ENCODE results near the gene FNTB. TPM values are rescaled to one million over a fixed set of nuclear protein-coding genes. Genes with fewer than 3 reads are reported as not detected.

Gene FNTB
- total and polyA plus RNA-seq, 2 of the 8 experiments (the other 6 are each of a cell fraction or from before 2014, with no cell fraction given) = 16.0 to 20.7 TPM

DNA sequence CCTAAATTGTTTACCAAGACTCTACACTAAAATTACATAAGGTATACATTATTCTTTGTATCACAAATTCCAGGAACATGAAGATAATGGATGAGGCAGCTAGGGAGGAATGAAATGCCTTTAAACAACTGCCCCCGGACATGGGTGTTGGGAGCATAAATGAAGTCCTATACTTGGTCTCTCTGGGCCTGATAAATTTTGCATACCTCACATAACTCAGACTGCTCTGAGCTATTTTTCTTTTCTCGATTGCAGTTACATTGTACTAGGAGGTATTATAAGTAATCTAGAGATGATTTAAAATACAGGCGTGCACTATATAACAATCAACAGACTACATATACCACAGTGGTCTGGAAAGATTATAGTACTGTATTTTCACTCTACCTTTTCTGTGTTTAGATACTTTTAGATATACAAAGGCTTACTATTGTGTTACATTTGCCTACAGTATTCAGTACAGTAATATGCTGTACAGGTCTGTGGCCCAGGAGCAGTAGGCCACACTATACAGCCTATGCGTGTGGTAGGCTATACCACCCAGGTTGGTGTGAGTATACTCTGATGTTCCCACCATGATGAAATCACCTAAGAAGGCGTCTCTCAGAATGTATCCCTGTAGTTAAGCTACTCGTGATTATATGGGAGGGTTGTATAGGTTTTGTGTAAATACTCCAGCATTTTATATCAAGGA is 14.3 kb downstream of the FNTB start:
- no peaks in the 10 kb centered on the region for H3K36me3 ChIP-seq (ENCODE audit: control insufficient read depth in 2 of 4, insufficient read depth in 4 of 4, low read length in 3 of 4)
- no peaks in the 10 kb centered on the region for H4K20me1 ChIP-seq (replicated peaks in 1 of 2; ENCODE audit: control insufficient read depth in 1 of 2, insufficient read depth in 2 of 2, low read length in 2 of 2)
- H4K5ac ChIP-seq (ENCODE audit: insufficient read length, low read depth, low read length) = no peak overlapping the region
- DNase-seq (ENCODE audit: low read depth in 1 of 2, low spot score in 2 of 2) (no peak), FAIRE-seq (no peak)
- no peak overlapping the region for H2AFZ ChIP-seq (ENCODE audit: low read length)
- no peak overlapping the region for H3K18ac ChIP-seq (ENCODE audit: extremely low read depth, low read length)
- no peak overlapping the region for H3K27ac ChIP-seq (ENCODE audit: low read depth, low read length)
- H4K91ac ChIP-seq (replicated peaks; ENCODE audit: insufficient read length, low read length) = no peak overlapping the region
- no peaks in the 10 kb centered on the region for H3K27me3 ChIP-seq (replicated peaks in 1 of 4; ENCODE audit: control insufficient read depth in 3 of 4, extremely low read depth in 1 of 4, insufficient read depth in 3 of 4, low read length in 3 of 4)
- no peak overlapping the region for H3K4me2 ChIP-seq (ENCODE audit: insufficient read depth in 1 of 2, low read depth in 2 of 2, low read length in 2 of 2)
- no peak overlapping the region for H2BK120ac ChIP-seq (replicated peaks; ENCODE audit: low read depth, low read length)
- H3K23ac ChIP-seq (ENCODE audit: insufficient read length) = no peak overlapping the region
- WGBS, 2 experiments (ENCODE audit: extremely low coverage in 1 of 2, insufficient coverage in 1 of 2, insufficient read length in 1 of 2, insufficient replicate concordance in 2 of 2, low coverage in 1 of 2, low lambda C conversion rate in 2 of 2, missing lambda C conversion rate in 1 of 2) = 89% methylated on average over 6 of the region's 6 CpGs; no CpG with 5 or more reads in 1 of the 2 experiments
- H3K9me3 ChIP-seq (ENCODE audit: insufficient read depth in 2 of 2, low read depth in 1 of 2, low read length in 1 of 2) = no peaks in the 10 kb centered on the region
- H3K79me2 ChIP-seq (ENCODE audit: control insufficient read depth in 1 of 2, insufficient read depth in 2 of 2, low read length in 2 of 2) = no peaks in the 10 kb centered on the region; a peak in 1 of 4 replicates
- no peaks in the 10 kb centered on the region; the same call in 1 of the 2 replicates for H3K79me1 ChIP-seq (ENCODE audit: low read depth, low read length)
- no peak overlapping the region for H3K4ac ChIP-seq (replicated peaks; ENCODE audit: insufficient read length, low read depth, low read length)
- H3K4me3 ChIP-seq (ENCODE audit: extremely low read depth in 1 of 4, insufficient read depth in 2 of 4, low read depth in 3 of 4, low read length in 4 of 4) = no peak overlapping the region
- no peak overlapping the region for H2BK20ac ChIP-seq (ENCODE audit: low read length)
- no peak overlapping the region for H3K9ac ChIP-seq (replicated peaks in 1 of 4; ENCODE audit: extremely low read depth in 1 of 4, low read depth in 3 of 4, low read length in 3 of 4)
- no peak overlapping the region for H2BK12ac ChIP-seq (ENCODE audit: low read depth, low read length)
- no peak overlapping the region for H2AK5ac ChIP-seq (ENCODE audit: low read depth, low read length)
- H3K14ac ChIP-seq (ENCODE audit: insufficient read length) = no peak overlapping the region
- H4K8ac ChIP-seq (ENCODE audit: extremely low read depth, insufficient read depth, low read length) = no peak overlapping the region
- ChIA-PET CTCF (ENCODE audit: partially characterized antibody) (interaction anchor here (0.6 to 4.9 kb wide), 6 partner anchors 13 to 53 kb away, joined by 3 to 21 read pairs (median 4); no protein-coding TSS in a partner anchor), POLR2A (ENCODE audit: partially characterized antibody) (interaction anchor here (2.5 kb wide), 1 partner anchor 12 kb away, joined by 7 read pairs; no protein-coding TSS in a partner anchor)
- no peak overlapping the region for H3K56ac ChIP-seq (replicated peaks; ENCODE audit: insufficient read length, low read depth, low read length)
- H3K4me1 ChIP-seq (replicated peaks in 1 of 4; ENCODE audit: control insufficient read depth in 3 of 4, insufficient read depth in 4 of 4, low read length in 3 of 4) = peaks cover 0 to 2% (median 0%) of the 10 kb centered on the region in 4 experiments; a peak in 3 of 7 replicates
- no peaks in the 10 kb centered on the region for H3K23me2 ChIP-seq (ENCODE audit: low read depth, low read length)
- H2BK5ac ChIP-seq (ENCODE audit: low read depth, low read length) = no peak overlapping the region
- no peak overlapping the region for H2BK15ac ChIP-seq (ENCODE audit: low read length)
- TF ChIP-seq JUN (IDR thresholded peaks at IDR 0.05; ENCODE audit: low read depth, low read length) (no peak), EGR1 (IDR thresholded peaks at IDR 0.05; ENCODE audit: borderline replicate concordance, low read depth, low read length) (no peak), RAD21 (IDR thresholded peaks at IDR 0.05 in 1 of 2, conservative IDR thresholded peaks at IDR 0.05 in 1 of 2; ENCODE audit: low read depth in 2 of 2, low read length in 2 of 2) (no peak), NANOG (IDR thresholded peaks at IDR 0.05; ENCODE audit: insufficient read depth, low read depth, low read length, poor library complexity, severe bottlenecking) (no peak), HDAC2 (IDR thresholded peaks at IDR 0.05; ENCODE audit: borderline replicate concordance in 1 of 2, low read depth in 2 of 2, low read length in 2 of 2) (no peak), SIN3A (conservative IDR thresholded peaks at IDR 0.05 in 1 of 2, IDR thresholded peaks at IDR 0.05 in 1 of 2; ENCODE audit: low read depth in 1 of 2, low read length in 2 of 2) (no peak), CBX5 (IDR thresholded peaks at IDR 0.05; ENCODE audit: low read depth, low read length) (no peak), POU5F1 (IDR thresholded peaks at IDR 0.05; ENCODE audit: low read depth, low read length) (no peak), RXRA (IDR thresholded peaks at IDR 0.05; ENCODE audit: insufficient read depth, low read depth, low read length) (no peak)
